Activated CD8-positive, alpha-beta memory T cell treated with anti-CD3 and anti-CD28 coated beads for 1 hour (primary cell): Measurements from ENCODE around the gene ATXN7L1.
"Not testable (repeated sequence)": the region's sequence is repeated elsewhere in the genome, so short reads cannot be mapped to it uniquely, and the experiment has no call there.

ENCODE experiments used
- DNase-seq, 2 donors: peaks; one replicate each; pipeline ENCODE4 v3.0.0-alpha.2; 2020; ENCODE audit warnings: low read depth in 1 of 2; ENCODE audit errors: extremely low read depth in 1 of 2

The ATXN7L1 gene

GRCh38 chr7:105806592-105807447, 69.6 kb downstream of the ATXN7L1 start:
- peak in 1 of 2 donors; percentile 26 for DNase-seq

DNA sequence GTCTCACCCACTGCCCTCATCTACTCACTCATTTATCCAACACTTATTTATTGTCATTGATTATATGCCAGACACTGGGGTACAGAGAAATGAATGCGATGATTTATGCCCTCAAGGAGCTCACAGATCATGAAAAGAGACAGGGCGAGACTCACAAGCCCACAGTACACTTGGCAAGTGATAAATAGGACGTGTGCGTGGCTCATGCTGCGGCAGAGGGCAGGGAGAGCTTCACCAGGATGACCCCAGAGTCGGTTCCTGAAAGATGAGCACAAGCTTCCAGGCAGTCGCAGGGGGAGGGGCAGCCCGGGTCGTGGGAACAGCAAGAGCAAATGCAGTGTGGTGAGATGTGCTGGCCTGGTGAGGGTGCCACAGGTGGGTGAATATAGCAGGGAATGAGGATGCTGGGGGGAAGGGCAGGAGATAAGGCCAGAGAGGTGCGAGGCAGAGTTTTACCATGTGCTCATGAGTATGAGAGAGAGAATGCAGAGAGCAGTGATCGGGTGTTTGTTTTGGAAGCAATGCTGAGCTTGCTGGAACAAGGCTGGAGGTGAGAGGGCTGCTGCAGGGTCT, 70.9 kb downstream of the ATXN7L1 start:
- DNase-seq, result no peak

GRCh38 chr7:105803429-105803736, 73.0 kb downstream of the ATXN7L1 start:
- DNase-seq, result no peak

DNA sequence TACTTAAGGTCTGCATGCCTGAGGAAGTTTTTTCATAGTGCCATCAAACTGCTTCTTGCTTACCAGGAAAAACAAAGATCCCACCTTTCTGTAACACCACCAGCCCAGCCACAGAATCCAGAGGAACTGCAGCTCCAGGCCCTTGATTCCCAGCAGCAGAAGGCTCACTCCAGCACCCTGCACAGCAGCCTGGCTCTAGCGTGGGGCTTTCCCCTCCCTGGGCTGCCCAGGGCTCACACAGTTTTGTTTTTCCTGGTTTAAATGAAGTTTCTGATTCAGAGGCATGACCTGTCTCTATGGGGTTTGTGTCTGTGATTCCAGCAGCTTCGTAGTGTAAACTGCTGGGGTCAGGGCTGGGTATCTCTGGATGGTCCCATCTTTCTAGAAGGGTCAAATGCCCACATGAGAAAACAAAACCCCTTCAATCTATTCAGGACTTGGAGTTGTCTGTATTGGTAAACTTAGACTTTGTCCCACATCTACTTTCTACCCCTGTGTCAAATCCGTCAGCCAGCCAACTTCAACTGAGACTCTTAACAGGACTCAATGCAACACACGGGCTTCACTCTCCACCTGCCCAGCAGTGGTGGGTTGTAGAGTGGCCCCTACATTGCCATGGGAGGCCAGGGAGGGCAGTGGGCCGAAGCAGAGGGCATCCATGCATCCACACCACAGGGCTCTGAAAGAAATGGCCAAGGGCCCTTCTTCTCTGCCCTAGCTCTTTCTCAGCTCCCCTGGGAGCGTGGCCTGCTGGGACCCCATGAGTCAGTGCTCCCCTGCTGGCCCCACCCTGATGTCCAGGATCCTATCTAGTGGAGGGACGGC, 73.6 kb downstream of the ATXN7L1 start:
- DNase-seq, result no peak

GRCh38 chr7:105800849-105801534, 75.4 kb downstream of the ATXN7L1 start:
- no peak for DNase-seq

- no peak for DNase-seq
These were observed 76.0 kb downstream of the ATXN7L1 start for GRCh38 chr7:105800442-105800841.

DNA sequence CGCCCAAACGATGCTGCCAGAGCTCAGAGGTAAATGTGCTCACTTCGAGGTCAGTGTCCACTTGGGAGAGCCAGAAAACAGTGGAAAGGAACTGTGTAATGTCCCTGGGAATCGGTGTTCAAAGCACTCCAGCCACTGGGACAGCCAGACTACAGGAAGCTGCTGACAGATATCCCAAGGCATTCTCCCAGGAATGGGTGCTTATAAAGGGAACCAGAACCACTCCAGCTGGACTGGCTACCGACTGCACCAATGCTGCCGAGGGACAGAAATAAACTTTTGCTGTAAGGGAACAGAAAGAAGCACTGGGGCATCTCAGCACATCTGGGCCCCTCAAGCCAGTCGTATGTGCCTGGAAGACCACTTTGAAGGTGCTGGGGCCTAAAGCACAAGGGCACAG, 76.7 kb downstream of the ATXN7L1 start:
- no peak for DNase-seq

DNA sequence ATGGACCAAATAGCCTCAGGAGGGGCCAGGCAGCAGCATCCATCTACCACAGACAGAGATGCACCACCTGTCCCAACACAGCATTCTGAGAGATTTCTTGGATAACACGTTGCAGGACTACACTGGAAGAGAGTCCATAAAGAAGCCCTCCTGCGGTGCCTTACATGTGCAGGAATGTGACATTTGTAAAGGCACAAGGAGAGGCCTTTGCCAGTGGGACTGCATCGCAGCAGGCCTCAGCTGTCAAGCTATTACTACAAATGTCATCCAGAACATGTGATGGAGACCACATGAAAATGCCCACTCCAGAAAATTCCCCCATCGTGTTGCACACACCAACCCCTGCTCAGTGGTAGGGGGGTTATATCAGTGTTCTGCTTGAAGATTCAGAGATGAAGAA, 77.4 kb downstream of the ATXN7L1 start:
- no peak for DNase-seq

DNA sequence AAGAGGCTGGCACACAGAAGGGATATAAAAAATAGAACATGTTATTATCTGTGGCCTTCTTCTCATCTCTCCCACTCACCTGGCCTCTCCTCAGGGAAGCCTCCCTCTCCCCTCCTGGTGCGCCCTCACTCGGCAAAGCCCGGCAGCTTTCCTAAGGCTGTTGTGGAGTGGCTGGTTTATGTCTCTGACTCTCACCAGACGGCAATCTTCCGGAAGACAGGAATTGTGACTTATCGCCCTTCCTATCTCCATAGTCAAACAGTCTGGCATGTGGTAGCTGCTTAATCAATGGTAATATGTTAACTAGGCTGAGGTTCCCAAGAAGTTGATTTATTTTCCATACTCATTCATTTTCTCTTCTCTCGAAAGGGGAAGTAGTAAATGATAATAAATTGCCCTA, 78.7 kb downstream of the ATXN7L1 start:
- DNase-seq, result no peak

GRCh38 chr7:105796365-105796764, 80.0 kb downstream of the ATXN7L1 start:
- DNase-seq, result no peak

DNA sequence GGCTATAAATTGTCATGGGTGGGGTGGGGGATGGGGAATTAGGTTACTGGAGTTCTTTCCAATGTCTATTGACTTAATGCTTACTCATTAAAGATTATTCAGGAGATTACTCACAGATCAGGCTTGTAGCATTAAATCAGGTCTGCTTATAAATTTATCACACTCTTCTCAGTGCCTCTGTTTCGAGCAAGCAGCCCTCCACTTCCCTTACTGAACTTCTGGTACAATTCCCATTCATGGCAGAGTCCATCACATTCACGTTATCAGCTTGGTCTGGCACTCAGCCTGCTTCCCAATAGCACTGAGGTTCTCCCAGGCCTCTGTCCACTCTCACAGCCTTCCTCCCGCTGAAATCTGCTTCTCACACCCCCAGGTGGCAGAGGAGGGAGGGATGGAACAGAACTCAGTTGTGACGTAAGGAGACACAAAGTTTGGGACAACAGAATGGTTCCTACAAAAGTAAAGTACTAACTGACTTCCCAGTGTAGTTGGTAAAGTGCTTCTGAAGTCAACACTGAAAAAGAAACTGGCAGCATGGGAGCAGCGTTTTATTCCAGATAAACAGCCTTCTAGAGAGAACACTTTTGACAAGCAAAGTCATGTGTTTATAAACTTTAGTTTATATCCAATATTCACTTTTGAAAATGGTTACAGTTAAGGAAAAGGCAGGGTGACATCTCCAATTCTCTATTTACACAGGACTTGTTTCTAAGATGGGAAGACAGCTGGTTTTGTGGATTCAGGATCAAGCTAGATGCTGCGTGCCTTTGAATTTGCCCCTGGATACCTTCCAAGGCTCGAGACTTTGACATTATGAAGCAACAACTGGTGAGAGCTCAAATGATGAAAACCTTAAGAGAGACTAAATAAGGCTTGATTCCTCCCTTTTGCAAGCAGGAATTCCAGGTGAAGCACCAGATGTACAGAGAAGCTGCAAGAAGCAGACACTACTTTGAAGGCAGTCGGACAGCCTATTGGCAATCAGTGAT, 81.4 kb downstream of the ATXN7L1 start:
- no peak for DNase-seq

GRCh38 chr7:105792488-105793370, 83.7 kb downstream of the ATXN7L1 start:
- no peak for DNase-seq

DNA sequence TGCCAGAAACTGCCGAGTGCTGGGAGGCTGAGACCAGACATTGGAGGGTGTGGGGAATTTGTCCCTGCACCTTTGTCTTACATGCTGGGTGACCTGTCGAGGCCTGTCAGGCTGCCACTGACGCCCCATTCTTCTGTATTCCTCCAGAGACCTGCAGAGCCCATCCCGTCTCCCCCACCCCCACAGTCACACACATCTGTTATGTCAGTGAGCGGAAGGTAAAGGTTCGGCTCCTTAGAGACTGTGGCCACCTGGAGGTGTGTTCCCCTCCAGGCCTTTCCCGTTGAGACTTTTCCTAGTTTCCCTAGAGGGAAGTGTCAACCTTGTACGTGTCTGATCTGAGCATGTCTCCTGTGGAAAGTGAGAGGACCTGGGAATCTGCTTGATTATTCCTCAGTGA, 84.5 kb downstream of the ATXN7L1 start:
- no peak for DNase-seq

DNA sequence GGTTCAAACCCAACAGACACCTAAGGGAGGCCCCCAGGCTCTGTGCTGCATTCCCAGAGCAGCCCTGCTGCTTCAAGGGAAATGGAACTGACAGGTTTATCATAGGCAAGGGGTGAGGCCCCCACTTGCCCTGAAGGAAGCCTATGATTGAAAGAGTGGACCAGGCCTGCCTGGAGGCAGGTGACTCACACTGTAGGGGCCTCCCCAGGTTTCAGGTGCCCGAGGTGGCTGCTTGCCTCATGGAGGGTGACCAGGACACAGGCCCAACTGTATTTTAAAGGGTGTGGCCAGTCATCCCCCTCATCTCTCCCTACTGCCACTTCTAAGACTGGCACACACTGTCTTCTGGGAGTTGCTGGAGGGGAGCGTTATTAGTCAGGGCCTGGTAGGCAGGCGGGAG, 85.4 kb downstream of the ATXN7L1 start:
- no peak for DNase-seq

GRCh38 chr7:105790452-105790851, 85.9 kb downstream of the ATXN7L1 start:
- not testable (repeated sequence) for DNase-seq

DNA sequence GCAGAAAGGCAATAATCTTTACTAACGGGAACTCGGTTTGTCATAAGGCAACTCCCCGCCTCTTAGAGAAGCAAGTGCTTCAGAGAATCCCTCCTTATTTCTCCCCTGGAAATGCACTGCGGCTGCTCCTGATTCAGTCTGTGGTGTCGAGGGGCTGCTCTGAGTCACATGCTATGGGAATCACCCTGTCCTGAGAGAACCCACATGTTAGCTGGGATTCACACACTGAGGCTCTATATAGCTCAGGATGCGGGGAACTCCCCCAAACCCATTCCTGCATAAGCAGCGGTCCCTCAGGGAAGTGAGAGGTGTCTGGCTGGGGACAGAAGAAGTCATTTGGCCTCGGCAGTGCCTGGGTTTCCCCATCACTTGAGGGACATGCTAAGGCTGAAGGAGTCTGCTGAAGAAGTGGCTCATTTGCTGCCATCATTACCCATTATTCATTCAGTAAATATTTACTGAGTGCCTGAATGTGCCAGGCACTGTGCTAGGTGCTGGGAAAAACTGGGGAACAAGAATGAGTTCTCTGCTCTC, 87.5 kb downstream of the ATXN7L1 start:
- DNase-seq, result no peak

GRCh38 chr7:105788356-105788755, 88.0 kb downstream of the ATXN7L1 start:
- DNase-seq, result no peak

DNA sequence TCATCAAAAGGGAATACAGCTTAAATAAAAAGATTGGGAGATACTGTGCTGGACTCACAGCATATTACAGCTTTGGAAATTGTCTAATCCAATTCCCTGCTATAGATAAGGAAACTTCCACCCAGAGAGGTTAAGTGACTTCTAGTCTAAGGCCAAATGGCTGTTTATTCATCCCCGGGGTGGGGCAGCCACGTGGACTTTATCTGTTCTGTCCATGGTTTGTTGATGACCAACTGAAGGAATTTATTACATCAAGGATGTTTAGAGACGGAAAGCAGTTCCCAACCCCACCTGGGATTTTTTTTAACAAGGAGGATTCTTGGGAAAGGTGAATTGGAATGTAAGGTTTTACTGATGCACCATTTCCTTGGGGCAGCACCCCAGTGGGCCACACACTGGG, 88.6 kb downstream of the ATXN7L1 start:
- DNase-seq, result no peak
